ENCODE results near the gene PAX2.

DNA sequence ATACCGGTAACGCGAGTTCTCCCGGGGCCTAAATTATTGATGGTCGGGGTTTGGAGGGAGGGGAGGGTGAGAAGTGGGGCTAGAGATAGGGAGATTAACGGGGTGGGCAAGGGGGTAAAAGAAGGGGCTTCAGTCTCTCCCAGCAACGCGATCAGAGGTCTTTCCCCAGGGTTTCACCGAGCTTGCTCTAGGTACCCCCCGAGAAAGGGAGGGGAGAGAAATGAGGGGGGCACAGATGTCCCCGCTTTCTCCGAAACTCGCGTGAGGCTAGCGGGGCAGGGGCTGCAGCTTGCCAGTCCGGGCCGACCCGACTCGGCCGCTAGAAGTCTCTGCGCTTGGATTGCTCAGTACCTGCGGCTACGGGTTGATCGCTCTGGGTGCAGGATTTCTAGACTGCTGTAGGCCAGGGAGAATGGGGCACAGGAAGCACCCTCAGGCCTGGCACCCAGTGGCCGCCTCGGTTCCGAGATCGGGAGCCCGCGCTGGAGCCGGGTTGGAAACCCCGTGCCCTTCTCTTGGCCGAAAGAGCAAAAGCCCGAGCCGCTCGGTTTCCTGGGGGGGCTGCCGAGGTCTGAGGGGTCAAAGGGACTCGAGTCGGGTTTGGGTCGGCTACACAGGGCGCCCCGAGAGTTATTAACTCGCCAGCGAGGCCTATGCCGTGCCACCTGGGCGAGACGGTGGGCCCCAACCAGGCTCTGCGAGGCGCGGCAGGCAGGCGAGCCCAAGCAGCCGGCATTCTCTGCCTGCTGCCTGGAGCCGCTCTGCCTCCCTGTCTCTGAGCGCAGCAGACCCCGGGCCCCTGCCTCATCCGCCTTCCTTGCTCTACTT, 3.1 kb downstream of the PAX2 start:
- no peak for TF ChIP-seq CTCF (IDR thresholded peaks at IDR 0.05)
- TF ChIP-seq POLR2A (IDR thresholded peaks at IDR 0.05) = no peak

Data from esophagus squamous epithelium (tissue), 4 donors.